Activated T-cell treated with anti-CD3 and anti-CD28 coated beads, Interleukin-2, amount 50 U/mL, for 24 hours (primary cell): ENCODE data around the gene ACAD10.
"Not testable (repeated sequence)": the region's sequence is repeated elsewhere in the genome, so short reads cannot be mapped to it uniquely, and the experiment has no call there.

Experiments used
- DNase-seq: peaks from one replicate; pipeline ENCODE4 v3.0.0-alpha.2; 2020
- H3K27ac Mint-ChIP-seq: 2 replicates; pipeline ENCODE4 v1.8.0; 2020; ENCODE audit warnings: mild to moderate bottlenecking, mixed read lengths
- H3K27me3 Mint-ChIP-seq: 2 replicates; pipeline ENCODE4 v1.8.0; 2020; ENCODE audit warnings: mixed read lengths
- H3K36me3 Mint-ChIP-seq: 2 replicates; pipeline ENCODE4 v1.8.0; 2020; ENCODE audit warnings: low read depth, mixed read lengths
- H3K4me1 Mint-ChIP-seq: 2 replicates; pipeline ENCODE4 v1.8.0; 2020; ENCODE audit warnings: low read depth, mixed read lengths
- H3K4me3 Mint-ChIP-seq: 2 replicates; pipeline ENCODE4 v1.8.0; 2020; ENCODE audit warnings: mild to moderate bottlenecking, moderate library complexity, mixed read lengths
- H3K9me3 Mint-ChIP-seq: 2 replicates; pipeline ENCODE4 v1.8.0; 2020; ENCODE audit warnings: mixed read lengths

Gene ACAD10

GRCh38 chr12:111672822-111673381, 13.0 kb upstream of the ACAD10 start:
- Mint-ChIP-seq H3K27me3 (no peaks in the 10 kb centered on the region), H3K4me1 (no peaks in the 10 kb centered on the region), H3K36me3 (peaks cover 82% of the 10 kb centered on the region), H3K9me3 (no peaks in the 10 kb centered on the region), H3K4me3 (no peak overlapping the region), H3K27ac (no peak overlapping the region)
- DNase-seq: no peak

GRCh38 chr12:111673503-111673902, 12.3 kb upstream of the ACAD10 start:
- no peak for DNase-seq
- Mint-ChIP-seq H3K4me3 (no peak overlapping the region), H3K27ac (no peak overlapping the region), H3K36me3 (peaks cover 83% of the 10 kb centered on the region), H3K27me3 (no peaks in the 10 kb centered on the region), H3K9me3 (no peaks in the 10 kb centered on the region), H3K4me1 (no peaks in the 10 kb centered on the region)

DNA sequence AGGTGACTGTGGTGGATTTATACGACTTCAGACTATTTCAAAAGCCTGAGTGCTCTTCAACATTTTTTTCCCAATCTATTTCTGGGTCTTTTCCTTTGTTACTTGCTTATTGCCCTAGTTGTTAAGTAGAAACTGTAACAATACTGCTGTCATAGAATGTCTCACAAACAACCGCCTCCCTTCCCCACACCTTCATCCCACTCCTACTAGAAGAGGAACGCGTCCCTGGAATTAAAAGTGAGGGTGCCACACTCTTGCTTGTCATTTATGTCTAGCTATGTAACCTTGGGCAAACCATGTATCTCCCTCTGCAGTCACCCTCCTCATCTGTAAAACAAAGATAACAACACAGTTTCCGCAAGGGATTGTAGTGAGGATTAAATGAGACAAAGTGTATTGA, 8.7 kb upstream of the ACAD10 start:
- no peak overlapping the region for H3K4me3 Mint-ChIP-seq
- DNase-seq: no peak
- no peaks in the 10 kb centered on the region for H3K4me1 Mint-ChIP-seq
- peaks cover 87% of the 10 kb centered on the region for H3K36me3 Mint-ChIP-seq
- no peaks in the 10 kb centered on the region for H3K9me3 Mint-ChIP-seq
- no peak overlapping the region for H3K27ac Mint-ChIP-seq
- no peaks in the 10 kb centered on the region for H3K27me3 Mint-ChIP-seq

- H3K9me3 Mint-ChIP-seq, DNase-seq, H3K27me3 Mint-ChIP-seq: not testable (repeated sequence)
- peaks cover 37% of the 10 kb centered on the region for H3K4me1 Mint-ChIP-seq
- H3K27ac Mint-ChIP-seq: peak overlapping the region; percentile 96
- peaks cover 56% of the 10 kb centered on the region for H3K36me3 Mint-ChIP-seq
- peak overlapping the region; percentile 92 for H3K4me3 Mint-ChIP-seq
These were observed 1.2 kb upstream of the ACAD10 start for GRCh38 chr12:111684485-111685198.

DNA sequence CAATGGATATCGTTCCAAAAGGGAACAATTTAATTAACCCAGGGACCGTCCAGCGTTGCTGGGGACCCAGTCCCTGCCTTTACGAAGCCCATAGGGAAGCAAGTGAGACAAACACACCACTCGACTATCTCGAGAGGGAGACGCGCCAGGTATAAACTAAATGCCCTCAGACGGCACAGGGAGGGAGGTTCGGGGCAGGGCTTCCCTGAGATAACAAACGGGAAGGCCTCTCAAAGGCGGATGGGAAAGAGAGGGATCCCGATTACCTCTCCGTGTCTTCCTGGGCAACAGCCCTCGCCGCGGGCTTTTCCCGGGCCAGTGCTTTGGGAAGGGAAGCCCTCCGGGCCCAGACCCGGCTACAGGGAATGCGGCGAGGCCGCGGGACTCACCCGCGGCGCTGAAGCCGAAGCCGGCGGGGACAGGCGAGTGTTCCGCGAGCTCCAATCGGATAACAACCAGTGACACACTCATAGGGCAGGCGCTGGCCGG, 487 bp upstream of the ACAD10 start:
- Mint-ChIP-seq H3K9me3 (no peaks in the 10 kb centered on the region), H3K4me1 (peaks cover 37% of the 10 kb centered on the region), H3K27ac (peak overlapping the region; percentile 96), H3K4me3 (peak overlapping the region; percentile 92), H3K27me3 (no peaks in the 10 kb centered on the region), H3K36me3 (peaks cover 51% of the 10 kb centered on the region)
- no peak for DNase-seq

GRCh38 chr12:111686574-111687105, 787 bp downstream of the ACAD10 start:
- no peak for DNase-seq
- H3K4me1 Mint-ChIP-seq: peaks cover 37% of the 10 kb centered on the region
- no peaks in the 10 kb centered on the region for H3K9me3 Mint-ChIP-seq
- H3K36me3 Mint-ChIP-seq: peaks cover 48% of the 10 kb centered on the region
- H3K27me3 Mint-ChIP-seq: no peaks in the 10 kb centered on the region
- peak overlapping the region; percentile 96 for H3K27ac Mint-ChIP-seq
- H3K4me3 Mint-ChIP-seq: peak overlapping the region; percentile 92

GRCh38 chr12:111687255-111687654, 1.4 kb downstream of the ACAD10 start:
- DNase-seq: no peak
- Mint-ChIP-seq H3K27ac (peak overlapping the region; percentile 96), H3K27me3 (no peaks in the 10 kb centered on the region), H3K9me3 (no peaks in the 10 kb centered on the region), H3K4me3 (peak overlapping the region; percentile 92), H3K36me3 (peaks cover 45% of the 10 kb centered on the region), H3K4me1 (peaks cover 37% of the 10 kb centered on the region)

DNA sequence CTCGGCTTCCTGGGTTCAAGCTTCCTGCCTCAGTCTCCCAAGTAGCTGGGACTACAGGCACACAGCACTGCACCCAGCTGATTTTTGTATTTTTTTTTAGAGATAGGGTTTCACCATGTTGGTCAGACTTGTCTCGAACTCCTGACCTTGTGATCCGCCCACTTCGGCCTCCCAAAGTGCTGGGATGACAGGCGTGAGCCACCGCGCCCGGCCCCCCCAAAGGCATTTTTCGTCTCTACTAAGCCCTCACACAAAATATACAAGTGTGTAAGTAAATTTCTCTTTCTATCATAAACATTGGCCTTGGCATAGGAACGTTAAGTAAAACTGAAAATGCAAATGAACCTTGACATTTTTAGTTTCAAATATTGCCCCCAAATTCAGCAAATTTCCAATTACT, 2.1 kb downstream of the ACAD10 start:
- Mint-ChIP-seq H3K27me3 (no peaks in the 10 kb centered on the region), H3K9me3 (no peaks in the 10 kb centered on the region), H3K36me3 (peaks cover 45% of the 10 kb centered on the region), H3K4me1 (peaks cover 35% of the 10 kb centered on the region), H3K4me3 (no peak overlapping the region), H3K27ac (no peak overlapping the region)
- no peak for DNase-seq

- Mint-ChIP-seq H3K27ac (no peak overlapping the region), H3K4me1 (peaks cover 14% of the 10 kb centered on the region), H3K4me3 (no peak overlapping the region), H3K9me3 (no peaks in the 10 kb centered on the region), H3K27me3 (no peaks in the 10 kb centered on the region), H3K36me3 (peaks cover 60% of the 10 kb centered on the region)
- no peak for DNase-seq
These were observed 5.4 kb downstream of the ACAD10 start for GRCh38 chr12:111691262-111691661.

GRCh38 chr12:111692575-111693210, 6.8 kb downstream of the ACAD10 start:
- Mint-ChIP-seq H3K27ac (no peak overlapping the region), H3K4me1 (peaks cover 2% of the 10 kb centered on the region), H3K36me3 (peaks cover 63% of the 10 kb centered on the region), H3K9me3 (no peaks in the 10 kb centered on the region), H3K4me3 (no peak overlapping the region), H3K27me3 (no peaks in the 10 kb centered on the region)
- DNase-seq: no peak

DNA sequence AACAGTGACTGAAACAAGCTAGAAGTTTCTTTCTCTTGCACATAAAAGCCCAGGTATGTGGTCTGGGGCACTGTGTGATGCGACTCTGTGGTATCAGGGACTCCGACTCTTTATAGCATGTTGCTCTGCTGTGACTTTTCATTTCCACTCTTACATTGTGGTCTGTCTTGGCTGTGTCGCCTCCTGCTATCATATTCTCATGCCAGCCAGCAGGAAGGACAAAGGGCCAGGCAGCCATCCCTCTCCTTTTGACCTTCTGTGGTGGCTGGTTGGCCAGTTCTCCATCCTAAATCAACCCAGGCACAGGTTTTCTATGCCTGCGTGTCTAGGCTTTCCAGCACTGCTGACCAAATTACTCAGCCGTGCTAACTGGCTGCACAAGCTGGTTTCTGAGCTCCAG, 8.0 kb downstream of the ACAD10 start:
- H3K9me3 Mint-ChIP-seq: no peaks in the 10 kb centered on the region
- H3K36me3 Mint-ChIP-seq: peaks cover 74% of the 10 kb centered on the region
- H3K27me3 Mint-ChIP-seq: no peaks in the 10 kb centered on the region
- no peaks in the 10 kb centered on the region for H3K4me1 Mint-ChIP-seq
- no peak overlapping the region for H3K27ac Mint-ChIP-seq
- no peak overlapping the region for H3K4me3 Mint-ChIP-seq
- DNase-seq: no peak

DNA sequence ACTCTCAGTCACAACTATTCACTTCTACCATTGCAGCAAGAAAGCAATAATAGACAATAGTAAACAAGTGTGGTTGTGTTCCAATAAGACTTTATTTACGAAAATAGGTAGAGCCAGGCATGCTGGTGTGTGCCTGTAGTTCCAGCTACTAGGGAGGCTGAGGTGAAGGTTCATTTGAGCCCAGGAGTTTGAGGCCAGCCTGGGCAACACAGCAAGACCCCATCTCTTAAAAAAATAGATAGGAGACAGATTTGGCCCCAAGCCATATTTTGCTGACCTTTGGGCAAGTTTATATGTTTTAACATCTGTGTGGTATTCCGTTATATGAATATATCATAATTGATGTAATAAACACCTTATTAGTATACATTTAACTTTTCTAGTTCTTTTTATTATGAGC, 14.1 kb downstream of the ACAD10 start:
- no peaks in the 10 kb centered on the region for H3K9me3 Mint-ChIP-seq

DNA sequence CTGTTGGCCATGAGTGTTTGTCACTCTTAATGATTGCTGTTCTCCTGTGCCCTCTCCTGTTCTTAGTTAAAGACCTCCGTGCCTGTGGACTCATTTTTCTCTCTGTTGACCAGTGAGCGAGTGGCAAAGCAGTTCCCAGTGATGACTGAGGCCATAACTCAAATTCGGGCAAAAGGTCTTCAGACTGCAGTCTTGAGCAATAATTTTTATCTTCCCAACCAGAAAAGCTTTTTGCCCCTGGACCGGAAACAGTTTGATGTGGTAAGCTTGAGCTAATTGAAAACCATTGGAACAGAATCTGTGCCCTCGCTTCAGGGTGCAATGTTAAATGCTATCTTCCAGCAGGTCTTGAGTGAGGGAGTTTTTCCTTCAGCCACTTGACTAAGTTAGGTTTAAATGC, 19.8 kb downstream of the ACAD10 start:
- H3K27me3 Mint-ChIP-seq: no peaks in the 10 kb centered on the region
- H3K9me3 Mint-ChIP-seq: no peaks in the 10 kb centered on the region
- H3K36me3 Mint-ChIP-seq: peaks cover 75% of the 10 kb centered on the region
- H3K4me3 Mint-ChIP-seq: no peak overlapping the region
- no peak overlapping the region for H3K27ac Mint-ChIP-seq
- DNase-seq: no peak
- no peaks in the 10 kb centered on the region for H3K4me1 Mint-ChIP-seq

More for the DNA sequence above, 14.1 kb downstream of the ACAD10 start:
- Mint-ChIP-seq H3K27ac (no peak overlapping the region), H3K4me3 (no peak overlapping the region), H3K27me3 (no peaks in the 10 kb centered on the region), H3K36me3 (peaks cover 71% of the 10 kb centered on the region), H3K4me1 (no peaks in the 10 kb centered on the region)
- no peak for DNase-seq

DNA sequence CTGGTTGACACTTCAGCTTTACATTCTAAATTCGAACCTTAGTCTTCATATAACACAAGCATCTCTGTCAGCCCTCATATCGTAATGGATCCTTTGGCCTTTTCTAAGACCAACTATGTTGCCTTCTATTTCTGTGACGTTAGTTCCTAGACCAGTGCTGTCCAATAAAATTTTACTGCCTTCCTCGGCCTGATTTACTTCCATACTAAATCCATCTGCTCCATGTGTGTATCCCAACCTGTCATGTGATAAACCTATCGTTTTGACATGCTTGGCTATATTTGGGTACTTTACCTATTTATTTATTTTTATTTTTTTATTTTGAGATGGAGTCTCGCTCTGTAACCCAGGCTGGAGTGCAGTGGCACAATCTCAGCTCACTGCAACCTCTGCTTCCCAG, 20.3 kb downstream of the ACAD10 start:
- DNase-seq: no peak
- Mint-ChIP-seq H3K4me3 (no peak overlapping the region), H3K27ac (no peak overlapping the region), H3K4me1 (no peaks in the 10 kb centered on the region), H3K9me3 (no peaks in the 10 kb centered on the region), H3K27me3 (no peaks in the 10 kb centered on the region), H3K36me3 (peaks cover 74% of the 10 kb centered on the region)

- H3K4me1 Mint-ChIP-seq: no peaks in the 10 kb centered on the region
- DNase-seq: no peak
- no peaks in the 10 kb centered on the region for H3K27me3 Mint-ChIP-seq
- no peaks in the 10 kb centered on the region for H3K9me3 Mint-ChIP-seq
- no peak overlapping the region for H3K27ac Mint-ChIP-seq
- peaks cover 63% of the 10 kb centered on the region for H3K36me3 Mint-ChIP-seq
- H3K4me3 Mint-ChIP-seq: no peak overlapping the region
These were observed 29.4 kb downstream of the ACAD10 start for GRCh38 chr12:111715279-111715678.
